GM18861 (cell line): ENCODE measurements around the gene NAPEPLD.
"Not testable (repeated sequence)": the region's sequence is repeated elsewhere in the genome, so short reads cannot be mapped to it uniquely, and the experiment has no call there.

Experiments used
- ATAC-seq: cut with Tn5 transposase; IDR thresholded peaks from one replicate; pipeline ENCODE4 v1.9.1; 2021; ENCODE audit not compliant: unreplicated experiment

NAPEPLD gene

GRCh38 chr7:103148994-103149807 is at the start of gene NAPEPLD:
NAPEPLD (minus strand) TSS chr7:103149099; CDS start chr7:103128776, 20,323 bp downstream.
- ATAC-seq, result peak; percentile 83

GRCh38 chr7:103198079-103198478 is 49.2 kb upstream of the NAPEPLD start:
- ATAC-seq, result not testable (repeated sequence)

- not testable (repeated sequence) for ATAC-seq
Observed at GRCh38 chr7:103195364-103195763, 46.5 kb upstream of the NAPEPLD start.

- not testable (repeated sequence) for ATAC-seq
Observed at GRCh38 chr7:103172415-103173146, 23.7 kb upstream of the NAPEPLD start.

GRCh38 chr7:103171695-103172414 is 23.0 kb upstream of the NAPEPLD start:
- ATAC-seq, result not testable (repeated sequence)

GRCh38 chr7:103166921-103167544 is 18.1 kb upstream of the NAPEPLD start:
- ATAC-seq, result not testable (repeated sequence)

GRCh38 chr7:103163087-103163825 is 14.4 kb upstream of the NAPEPLD start:
- ATAC-seq, result not testable (repeated sequence)

- ATAC-seq, result not testable (repeated sequence)
Observed at GRCh38 chr7:103162641-103163040, 13.7 kb upstream of the NAPEPLD start.

- ATAC-seq, result not testable (repeated sequence)
Observed at GRCh38 chr7:103161998-103162616, 13.2 kb upstream of the NAPEPLD start.

- ATAC-seq, result not testable (repeated sequence)
Observed at GRCh38 chr7:103159072-103159471, 10.2 kb upstream of the NAPEPLD start.

GRCh38 chr7:103155331-103156024 is 6.6 kb upstream of the NAPEPLD start:
- ATAC-seq, result not testable (repeated sequence)

- no peak for ATAC-seq
Observed at GRCh38 chr7:103154042-103154441, 5.1 kb upstream of the NAPEPLD start.

GRCh38 chr7:103152744-103153617 is 4.1 kb upstream of the NAPEPLD start:
- ATAC-seq, result not testable (repeated sequence)

- not testable (repeated sequence) for ATAC-seq
Observed at GRCh38 chr7:103151993-103152676, 3.2 kb upstream of the NAPEPLD start.

- no peak for ATAC-seq
Observed at GRCh38 chr7:103150192-103150591, 1.3 kb upstream of the NAPEPLD start.

- peak; percentile 18 for ATAC-seq
Observed at GRCh38 chr7:103149808-103150180, 895 bp upstream of the NAPEPLD start.

- no peak for ATAC-seq
Observed at GRCh38 chr7:103148131-103148993, 537 bp downstream of the NAPEPLD start.
